ENCODE measurements around the gene ESD.
"Not testable (repeated sequence)": the region's sequence is repeated elsewhere in the genome, so short reads cannot be mapped to it uniquely, and the experiment has no call there.

The ESD gene

GRCh38 chr13:46796515-46797474 lies at the start of gene ESD:
TSS of gene ESD (minus strand) at chr13:46797161. CDS start at chr13:46791413, 5,748 bp downstream.
- DNase-seq (ENCODE audit: low spot score) = peak; percentile 96

DNA sequence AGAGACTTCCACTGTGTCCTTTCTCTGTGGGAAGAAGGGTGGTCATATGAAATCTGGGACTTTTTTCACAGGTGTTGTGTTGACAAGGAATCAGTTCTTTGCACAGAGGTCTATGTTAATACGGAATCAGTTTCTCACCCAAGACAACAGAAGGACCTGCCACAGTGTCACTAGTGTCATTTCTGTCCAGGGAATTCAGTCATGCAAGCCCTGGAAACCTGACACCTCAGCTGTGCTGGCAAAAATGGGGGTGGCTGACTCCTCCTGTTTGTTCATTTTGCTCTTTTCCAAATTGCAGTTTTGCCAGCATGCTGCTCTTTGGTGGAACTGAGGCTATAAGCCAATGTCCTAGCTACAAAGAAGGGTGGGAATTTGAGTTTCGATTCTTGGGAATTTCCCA lies 49.8 kb upstream of the ESD start:
- no peak for DNase-seq (ENCODE audit: low spot score)

- no peak for DNase-seq (ENCODE audit: low spot score)
Observed at GRCh38 chr13:46845146-46845545, 48.2 kb upstream of the ESD start.

GRCh38 chr13:46844431-46844830 lies 47.5 kb upstream of the ESD start:
- no peak for DNase-seq (ENCODE audit: low spot score)

DNA sequence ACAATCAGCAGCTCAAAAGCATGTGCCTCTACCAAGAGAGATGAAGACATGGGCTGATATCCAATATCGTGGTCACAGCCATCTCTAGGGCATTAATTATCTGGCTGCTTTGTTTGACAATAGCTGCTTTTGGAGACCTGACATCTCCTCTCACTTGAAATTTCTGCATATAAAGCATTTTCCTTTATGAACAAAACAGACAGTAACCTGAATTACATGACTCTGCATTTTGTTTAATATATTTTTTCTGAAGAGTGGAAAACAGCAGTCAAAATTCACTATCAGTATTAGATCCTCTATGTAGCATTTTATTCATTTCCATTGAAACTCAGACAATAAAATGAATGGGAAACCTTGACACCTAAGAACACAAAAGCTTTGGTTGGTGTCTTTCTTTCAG lies 42.4 kb upstream of the ESD start:
- DNase-seq (ENCODE audit: low spot score) = no peak

GRCh38 chr13:46834657-46835056 lies 37.7 kb upstream of the ESD start:
- DNase-seq (ENCODE audit: low spot score) = no peak

- peak; percentile 56 for DNase-seq (ENCODE audit: low spot score)
Observed at GRCh38 chr13:46831588-46832194, 34.7 kb upstream of the ESD start.

DNA sequence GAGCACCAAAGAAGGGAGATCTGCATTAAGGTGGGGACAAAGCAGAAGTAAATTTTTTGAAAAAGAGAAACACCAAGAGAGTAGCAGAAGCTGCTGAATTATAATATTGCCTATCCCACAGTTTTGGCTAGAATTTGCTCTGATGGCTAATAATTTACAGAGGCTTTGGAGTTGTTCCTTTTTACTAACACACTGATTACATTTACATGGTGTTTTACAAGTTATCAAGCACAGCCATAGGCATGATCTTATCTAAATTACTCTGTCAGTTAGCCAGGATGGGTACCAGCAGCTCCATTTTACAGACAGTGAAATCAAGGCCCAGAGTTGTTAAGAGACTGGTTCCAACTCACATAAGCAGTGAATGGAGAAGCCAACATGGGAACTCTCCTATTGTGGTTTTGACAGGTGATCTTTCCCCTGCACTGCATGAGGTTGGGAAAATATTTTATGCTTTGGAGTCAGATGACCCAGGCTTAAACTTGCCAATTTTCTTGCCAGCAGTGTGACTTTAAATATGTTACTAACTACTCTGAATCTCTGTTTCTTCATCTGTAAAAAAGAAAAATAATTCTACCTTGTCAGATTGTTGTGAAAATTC lies 33.5 kb upstream of the ESD start:
- no peak for DNase-seq (ENCODE audit: low spot score)

- DNase-seq (ENCODE audit: low spot score) = no peak
Observed at GRCh38 chr13:46822551-46822950, 25.6 kb upstream of the ESD start.

DNA sequence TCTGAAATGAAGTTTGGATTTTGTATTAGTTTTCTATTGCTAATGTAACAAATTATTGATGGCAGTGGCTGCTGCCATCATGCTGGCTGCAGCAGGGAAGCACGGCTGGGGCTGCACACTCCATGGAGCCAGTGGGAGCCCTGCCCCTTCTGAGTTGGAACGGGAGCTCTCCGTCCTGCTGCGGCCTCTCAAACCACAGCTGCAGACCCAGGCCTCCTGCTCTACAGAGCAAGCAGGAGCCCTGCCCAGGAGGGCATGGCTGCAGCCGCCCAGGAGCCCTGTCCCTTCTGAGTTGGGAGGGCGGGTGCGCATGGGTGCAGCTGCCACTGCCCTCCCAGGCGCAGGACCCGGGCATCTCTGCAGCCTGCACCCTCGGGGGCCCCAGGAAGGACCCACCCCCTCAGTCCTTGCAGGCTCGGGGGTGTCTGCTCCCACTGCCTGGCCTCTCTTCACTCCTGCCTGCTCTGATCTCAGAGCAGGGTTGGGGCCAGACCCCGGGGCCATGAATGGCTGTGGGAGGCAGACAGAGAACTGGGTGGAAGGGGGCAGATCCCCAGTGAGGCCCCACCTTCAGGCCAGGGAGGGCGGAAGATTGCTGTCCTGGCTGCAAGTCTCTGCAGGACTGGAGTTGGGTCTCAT lies 21.0 kb upstream of the ESD start:
- DNase-seq (ENCODE audit: low spot score) = no peak

GRCh38 chr13:46817095-46817494 lies 20.1 kb upstream of the ESD start:
- DNase-seq (ENCODE audit: low spot score) = no peak

GRCh38 chr13:46816371-46816770 lies 19.4 kb upstream of the ESD start:
- DNase-seq (ENCODE audit: low spot score) = no peak

GRCh38 chr13:46812301-46812797 lies 15.4 kb upstream of the ESD start:
- DNase-seq (ENCODE audit: low spot score) = no peak

GRCh38 chr13:46810440-46810839 lies 13.5 kb upstream of the ESD start:
- peak; percentile 27 for DNase-seq (ENCODE audit: low spot score)

DNA sequence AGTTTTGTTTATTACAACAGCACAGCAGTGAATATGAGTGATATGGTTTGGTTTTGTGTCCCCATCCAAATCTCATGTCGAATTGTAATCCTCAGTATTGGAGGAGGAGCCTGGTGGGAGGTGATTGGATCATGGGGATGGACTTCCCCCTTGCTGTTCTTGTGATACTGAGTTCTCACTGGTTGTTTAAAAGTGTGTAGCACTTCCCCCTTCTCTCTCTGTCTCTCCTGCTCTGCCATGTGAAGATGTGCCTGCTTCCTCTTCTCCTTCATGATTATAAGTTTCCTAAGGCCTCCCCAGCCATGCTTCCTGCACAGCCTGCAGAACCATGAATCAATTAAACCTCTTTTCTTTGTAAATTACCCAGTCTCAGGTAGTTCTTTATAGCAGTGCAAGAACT lies 8.0 kb upstream of the ESD start:
- not testable (repeated sequence) for DNase-seq (ENCODE audit: low spot score)

DNA sequence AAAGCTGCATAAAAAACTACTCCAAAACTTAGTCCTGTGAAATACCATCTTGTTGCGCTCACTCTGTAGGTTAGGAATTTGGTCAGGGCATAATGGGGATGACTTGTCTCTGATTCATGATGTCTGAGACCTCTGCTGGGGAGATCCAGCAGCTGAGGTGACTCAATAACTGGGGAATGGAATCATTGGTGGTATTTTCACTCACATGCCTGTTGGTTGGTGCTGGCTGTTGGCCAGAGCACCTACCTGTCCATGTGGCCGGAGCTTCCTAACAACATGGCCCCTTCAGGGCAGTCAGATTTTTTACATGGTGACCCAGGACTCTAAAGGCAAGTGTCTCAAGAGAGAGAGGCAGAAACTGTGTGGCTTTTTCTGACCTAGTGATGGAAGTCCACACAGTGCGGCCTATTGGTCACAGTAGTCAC lies 7.4 kb upstream of the ESD start:
- DNase-seq (ENCODE audit: low spot score) = peak; percentile 84

DNA sequence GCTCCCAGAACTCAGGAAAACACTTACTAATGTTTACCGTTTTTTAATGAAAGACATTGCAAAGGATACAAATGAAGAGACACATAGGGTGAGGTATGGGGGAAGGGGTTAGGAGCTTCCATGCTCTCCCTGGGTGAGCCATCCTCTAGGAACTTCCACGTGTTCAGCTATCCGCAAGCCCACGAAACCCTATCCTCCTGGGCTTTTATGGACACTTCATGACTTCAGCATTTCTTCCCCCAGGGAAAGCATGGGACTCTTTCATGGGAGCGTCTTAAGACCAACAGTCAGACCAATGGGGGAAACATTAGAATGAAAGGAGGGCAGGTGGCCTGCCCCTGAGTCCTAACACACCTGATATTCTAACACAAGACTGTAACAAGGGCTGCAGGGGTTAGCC lies 6.6 kb upstream of the ESD start:
- DNase-seq (ENCODE audit: low spot score) = no peak

GRCh38 chr13:46801858-46802257 lies 4.9 kb upstream of the ESD start:
- DNase-seq (ENCODE audit: low spot score) = no peak

DNA sequence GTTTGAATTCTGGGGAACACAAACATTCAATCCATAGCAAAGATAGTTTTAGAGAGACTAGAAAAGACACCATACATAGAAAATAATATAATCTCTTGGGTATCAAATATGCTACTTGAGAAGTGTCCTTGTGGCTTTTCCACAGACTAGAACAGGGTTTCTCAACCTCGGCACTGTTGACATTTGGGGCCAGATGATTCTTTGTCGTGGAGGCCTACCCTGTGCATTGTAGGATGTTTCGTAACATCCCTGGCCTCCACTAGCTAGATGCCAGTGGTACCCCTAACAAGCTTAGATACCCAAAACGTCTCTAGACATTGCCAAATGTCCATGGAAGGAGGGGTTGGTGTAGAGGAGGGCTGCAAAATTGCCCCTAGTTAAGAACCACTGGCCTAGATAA lies 2.2 kb upstream of the ESD start:
- DNase-seq (ENCODE audit: low spot score) = no peak

DNA sequence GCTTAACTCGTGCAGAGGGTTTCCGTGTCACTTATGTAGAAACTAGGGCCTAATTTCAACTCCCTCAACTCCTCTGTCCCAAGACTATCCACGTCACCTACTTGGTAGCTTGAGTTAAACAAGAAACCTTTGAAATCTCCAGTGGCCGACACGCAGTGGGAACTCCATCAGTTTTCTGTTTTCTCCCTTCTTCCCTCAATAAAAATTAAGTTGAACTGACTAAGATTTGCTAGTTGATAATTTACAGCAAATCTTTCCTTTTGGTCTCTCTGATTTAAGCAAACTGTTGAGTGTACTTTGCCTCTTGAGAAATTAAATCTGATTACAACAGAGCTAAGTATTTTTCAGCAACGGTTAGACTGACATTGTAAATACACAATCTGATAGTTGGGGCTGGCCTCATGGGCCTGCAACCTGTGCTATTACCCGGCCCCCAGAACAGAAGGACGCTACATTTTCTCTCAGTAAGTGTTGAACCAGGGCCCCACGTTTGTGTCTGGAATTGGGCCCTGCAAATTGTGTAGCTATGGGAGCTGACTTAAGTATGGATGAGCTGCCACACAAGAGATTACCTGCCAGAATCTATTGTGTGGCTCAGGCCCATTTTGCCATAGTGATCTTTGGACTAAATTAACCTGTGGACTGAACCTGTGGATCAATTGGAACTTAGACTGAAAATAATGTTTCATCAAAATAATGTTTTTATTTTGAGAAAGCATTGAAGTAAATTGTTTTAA lies 708 bp upstream of the ESD start:
- no peak for DNase-seq (ENCODE audit: low spot score)

DNA sequence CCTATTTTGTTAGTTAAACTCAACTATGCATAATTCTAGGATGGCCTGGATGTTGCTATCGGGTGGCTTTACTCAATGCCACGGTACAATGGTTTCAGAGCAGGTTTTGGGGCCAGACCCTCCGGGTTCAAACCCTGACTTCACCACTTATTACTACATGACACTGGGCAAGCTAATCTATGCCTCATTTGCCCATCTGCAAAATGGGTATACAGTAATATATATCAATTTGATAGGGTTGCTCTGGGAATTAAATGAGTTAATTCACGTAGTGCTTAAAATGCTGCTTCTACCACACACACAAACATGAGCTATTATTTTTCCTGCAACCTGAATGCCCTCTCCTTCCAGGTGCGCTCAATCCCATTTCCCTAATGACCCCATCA lies 839 bp downstream of the ESD start:
- no peak for DNase-seq (ENCODE audit: low spot score)

DNA sequence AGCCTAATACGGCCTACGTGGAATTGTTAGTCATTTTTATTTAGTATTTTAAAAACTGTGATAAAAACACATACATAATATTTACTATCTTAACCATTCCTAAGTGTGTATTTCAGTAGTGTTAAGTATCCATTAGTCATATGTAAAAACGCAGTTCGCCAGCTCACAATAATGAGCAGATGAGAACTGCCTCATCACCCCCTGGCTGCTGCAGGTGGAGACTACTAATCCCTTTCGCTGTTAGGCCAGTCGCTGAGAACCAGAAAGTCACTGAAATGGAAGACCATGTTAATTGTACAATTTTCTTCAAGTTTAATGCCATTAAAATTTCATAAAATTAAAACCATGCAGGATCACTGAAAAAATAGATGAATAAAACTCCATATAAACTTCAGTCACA lies 1.6 kb downstream of the ESD start:
- no peak for DNase-seq (ENCODE audit: low spot score)
